Karpas-422 (cell line): ENCODE data around the gene LDLR. TPM values are rescaled to one million over a fixed set of nuclear protein-coding genes. Genes with fewer than 3 reads are reported as not detected.

Experiments used
- total RNA-seq: library from RNA; depleted of rRNA; stranded (reverse); fragments of >200 nt; shearing (Covaris generic); gene quantifications from 2 replicates; pipeline ENCODE4 v1.2.3, GENCODE V29; 2014; ENCODE audit warnings: low replicate concordance; rRNA removed

Gene LDLR
- total RNA-seq, 1 experiment from 2014 or later = 49.8 TPM

Other genes starting within 250 kb of the LDLR start
- 6.1 and 12.9 TPM in 2 replicates for gene C19orf38, start 241.0 kb upstream of the LDLR start, total RNA-seq
- gene CARM1, start 217.9 kb upstream of the LDLR start, total RNA-seq = 32.7 and 38.2 TPM in 2 replicates
- gene YIPF2, start 160.8 kb upstream of the LDLR start, total RNA-seq = 26.8 and 45.6 TPM in 2 replicates
- gene TIMM29, start 160.7 kb upstream of the LDLR start, total RNA-seq = 16.5 and 28.1 TPM in 2 replicates
- gene SMARCA4, start 128.4 kb upstream of the LDLR start, total RNA-seq = 103 and 118 TPM in 2 replicates
- 25.3 and 28.6 TPM in 2 replicates for gene SPC24, start 66.3 kb downstream of the LDLR start, total RNA-seq
- gene KANK2, start 108.1 kb downstream of the LDLR start, total RNA-seq = 0.19 and 1.9 TPM in 2 replicates
- gene ANGPTL8, start 150.2 kb downstream of the LDLR start, total RNA-seq = not detected in 2 replicates
- gene DOCK6, start 173.1 kb downstream of the LDLR start, total RNA-seq = 6.5 and 10.3 TPM in 2 replicates
- gene TSPAN16, start 206.7 kb downstream of the LDLR start, total RNA-seq = not detected in 2 replicates